NT2/D1 (cell line): ENCODE results near the gene IL1RN.

ENCODE experiments used
- SUZ12 ChIP-seq: IDR thresholded peaks from 2 replicates; pipeline ENCODE4 v1.6.1; 2011; ENCODE audit not compliant: insufficient read length, insufficient read depth; ENCODE audit errors: extremely low read depth
- YY1 ChIP-seq: IDR thresholded peaks from 2 replicates; pipeline ENCODE4 v1.6.1; 2011; ENCODE audit not compliant: insufficient read length, insufficient read depth
- ZNF274 ChIP-seq: IDR thresholded peaks from 2 replicates; pipeline ENCODE4 v1.6.1; 2011; ENCODE audit warnings: mild to moderate bottlenecking, low read depth, low read length

DNA sequence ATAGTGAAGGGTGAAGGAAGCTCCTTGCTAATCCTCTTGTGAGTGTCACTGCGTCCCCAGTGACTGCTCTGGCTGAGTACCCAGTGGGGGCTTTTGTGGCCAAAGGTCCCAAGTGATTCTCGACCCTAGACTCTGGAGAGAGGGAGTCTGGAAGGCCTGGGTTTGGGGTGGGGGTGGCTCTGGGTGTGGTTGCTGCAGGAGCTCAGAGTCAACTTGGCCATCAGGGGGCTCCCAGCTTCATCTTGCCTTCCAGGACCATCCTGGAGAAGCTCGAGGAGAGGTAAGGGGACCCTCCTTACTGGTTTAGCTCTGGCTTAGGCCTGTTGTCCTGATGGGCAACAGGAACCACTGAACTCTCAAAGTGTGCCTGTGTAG, 47.0 kb downstream of the IL1RN start:
- no peak for TF ChIP-seq ZNF274
- TF ChIP-seq YY1, result no peak
- TF ChIP-seq SUZ12, result no peak
